WI38 (cell line): Measurements from ENCODE around the gene ZNF343.
"Not testable (repeated sequence)": the region's sequence is repeated elsewhere in the genome, so short reads cannot be mapped to it uniquely, and the experiment has no call there.

Source experiments
- H3K4me3 ChIP-seq: 2 replicates; pipeline ENCODE4 v1.5.1; 2011; ENCODE audit warnings: low read depth, mild to moderate bottlenecking, control low read depth, low read length
- CTCF ChIP-seq: IDR thresholded peaks from 2 replicates; pipeline ENCODE4 v1.5.1; 2012; ENCODE audit warnings: low read depth, mild to moderate bottlenecking, control low read depth, low read length

Gene ZNF343

DNA sequence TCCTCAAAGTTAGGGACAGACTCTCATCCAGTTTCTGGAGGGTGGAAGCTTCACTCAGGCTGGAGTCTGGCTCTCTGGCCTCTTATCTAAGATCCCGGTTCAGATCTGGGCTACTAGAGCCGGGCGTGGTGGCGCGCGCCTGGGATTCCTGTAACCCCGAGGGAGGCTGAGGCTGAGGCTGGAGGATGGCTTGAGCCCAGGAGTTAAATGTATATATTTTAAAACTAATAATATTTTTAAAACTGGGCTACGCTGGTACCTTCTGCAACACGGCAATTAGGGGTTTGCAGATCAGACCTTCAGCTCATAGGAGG lies 710 bp upstream of the ZNF343 start:
- no peak for TF ChIP-seq CTCF
- H3K4me3 ChIP-seq: peak overlapping the region; percentile 75

- peak overlapping the region; percentile 75 for H3K4me3 ChIP-seq
- no peak for TF ChIP-seq CTCF
These were observed 662 bp downstream of the ZNF343 start for GRCh38 chr20:2507875-2508630.

DNA sequence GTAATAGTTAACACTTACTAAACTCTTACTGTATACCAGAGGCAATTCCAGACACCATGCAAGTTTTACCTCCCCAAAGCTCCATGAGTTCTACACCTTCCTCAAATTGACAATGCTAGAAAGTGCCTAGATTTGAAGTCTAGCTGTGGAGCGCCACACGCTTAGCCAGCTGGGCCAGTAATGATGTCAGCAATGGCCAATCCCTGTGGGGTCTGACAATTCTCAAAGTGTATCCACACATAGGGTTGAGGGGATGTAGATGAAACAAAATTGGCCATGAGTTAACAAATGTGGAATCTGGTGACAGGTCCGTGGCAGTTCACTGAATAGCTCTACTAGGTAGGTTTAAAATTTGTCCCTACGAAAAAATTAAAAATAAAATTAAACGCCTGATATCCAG lies 1.3 kb downstream of the ZNF343 start:
- peak overlapping the region; percentile 75 for H3K4me3 ChIP-seq
- no peak for TF ChIP-seq CTCF

DNA sequence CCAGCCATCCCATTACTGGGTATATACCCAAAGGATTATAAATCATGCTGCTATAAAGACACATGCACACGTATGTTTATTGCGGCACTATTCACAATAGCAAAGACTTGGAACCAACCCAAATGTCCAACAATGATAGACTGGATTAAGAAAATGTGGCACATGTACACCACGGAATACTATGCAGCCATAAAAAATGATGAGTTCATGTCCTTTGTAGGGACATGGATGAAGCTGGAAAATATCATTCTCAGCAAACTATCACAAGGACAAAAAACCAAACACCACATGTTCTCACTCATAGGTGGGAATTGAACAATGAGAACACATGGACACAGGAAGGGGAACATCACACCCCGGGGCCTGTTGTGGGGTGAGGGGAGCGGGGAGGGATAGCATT lies 2.3 kb downstream of the ZNF343 start:
- not testable (repeated sequence) for H3K4me3 ChIP-seq

DNA sequence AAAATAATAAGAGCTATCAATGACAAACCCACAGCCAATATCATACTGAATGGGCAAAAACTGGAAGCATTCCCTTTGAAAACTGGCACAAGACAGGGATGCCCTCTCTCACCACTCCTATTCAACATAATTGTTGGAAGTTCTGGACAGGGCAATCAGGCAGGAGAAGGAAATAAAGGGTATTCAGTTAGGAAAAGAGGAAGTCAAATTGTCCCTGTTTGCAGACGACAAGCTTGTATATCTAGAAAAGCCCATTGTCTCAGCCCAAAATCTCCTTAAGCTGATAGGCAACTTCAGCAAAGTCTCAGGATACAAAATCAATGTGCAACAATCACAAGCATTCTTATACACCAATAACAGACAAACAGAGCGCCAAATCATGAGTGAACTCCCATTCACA lies 3.9 kb downstream of the ZNF343 start:
- H3K4me3 ChIP-seq: not testable (repeated sequence)

- not testable (repeated sequence) for H3K4me3 ChIP-seq
These were observed 5.8 kb downstream of the ZNF343 start for GRCh38 chr20:2502808-2503384.

- no peak overlapping the region for H3K4me3 ChIP-seq
- no peak for TF ChIP-seq CTCF
These were observed 23.1 kb downstream of the ZNF343 start for GRCh38 chr20:2485661-2486060.

DNA sequence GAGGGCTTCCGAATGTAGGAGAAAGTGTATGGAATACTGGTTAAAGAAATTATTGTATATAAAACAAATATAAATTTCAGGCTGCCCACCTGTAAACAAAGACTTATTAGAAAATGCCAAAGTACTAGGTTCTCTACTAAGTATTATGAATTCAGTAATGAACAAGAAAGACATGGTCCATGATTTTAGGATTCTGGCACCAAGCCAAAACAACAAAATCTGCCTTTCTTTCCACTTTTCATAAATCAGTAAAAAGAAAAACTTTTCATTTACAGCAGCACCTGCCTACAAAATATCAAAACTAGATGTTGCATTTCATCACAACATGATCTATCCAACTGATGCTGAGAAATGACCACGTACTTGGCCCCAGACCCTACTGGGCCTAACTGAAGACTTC lies 23.6 kb downstream of the ZNF343 start:
- H3K4me3 ChIP-seq: no peak overlapping the region
- TF ChIP-seq CTCF: no peak

DNA sequence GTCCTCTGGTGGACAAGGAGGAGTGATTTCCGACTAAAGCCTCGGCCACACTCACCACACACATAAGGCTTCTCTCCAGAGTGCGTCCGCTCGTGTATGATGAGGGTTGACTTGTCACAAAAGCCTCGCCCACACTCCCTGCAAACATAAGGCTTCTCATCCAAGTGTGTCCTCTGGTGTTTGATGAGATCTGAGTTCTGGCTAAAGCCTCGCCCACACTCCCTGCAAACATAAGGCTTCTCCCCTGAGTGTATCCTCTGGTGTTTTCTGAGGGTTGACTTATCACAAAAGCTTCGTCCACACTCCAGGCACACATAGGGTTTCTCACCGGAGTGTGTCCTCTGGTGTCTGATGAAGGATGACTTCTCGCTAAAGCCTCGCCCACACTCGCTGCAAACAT lies 25.2 kb downstream of the ZNF343 start:
- H3K4me3 ChIP-seq: no peak overlapping the region
- no peak for TF ChIP-seq CTCF
